Kidney epithelial cell (primary cell): ENCODE measurements around the gene COMMD9. TPM values are rescaled to one million over a fixed set of nuclear protein-coding genes. Genes with fewer than 3 reads are reported as not detected.
A peak's percentile ranks its signal among the peaks of the same experiment; 100 is the strongest.

Experiments
- DNase-seq: peaks from one replicate; pipeline ENCODE4 v3.0.0-alpha.2; 2010; ENCODE audit warnings: low read depth
- H3K27me3 ChIP-seq: 2 replicates; pipeline ENCODE4 v1.6.0; 2011; ENCODE audit warnings: low read length; ENCODE audit not compliant: control insufficient read depth, insufficient read depth
- H3K36me3 ChIP-seq: 2 replicates; pipeline ENCODE4 v1.5.1; 2011; ENCODE audit warnings: low read length; ENCODE audit not compliant: control insufficient read depth, insufficient read depth
- H3K4me3 ChIP-seq: 2 replicates; pipeline ENCODE4 v1.5.1; 2011; ENCODE audit warnings: low read depth, mild to moderate bottlenecking, control low read depth, low read length
- CTCF ChIP-seq: IDR thresholded peaks from 2 replicates; pipeline ENCODE4 v1.5.1; 2011; ENCODE audit warnings: mild to moderate bottlenecking, moderate library complexity, low read length, control low read depth, inconsistent platforms; ENCODE audit not compliant: insufficient read depth, poor library complexity, severe bottlenecking
- total RNA-seq: library from RNA; depleted of rRNA; stranded (reverse); fragments of >200 nt; gene quantifications from 2 replicates; pipeline ENCODE4 v1.2.3, GENCODE V29; 2015

COMMD9 gene
- total RNA-seq, 1 donor from 2014 or later, result 69.6 TPM

- no peak overlapping the region for H3K4me3 ChIP-seq
- DNase-seq, result no peak
- no peaks in the 10 kb centered on the region for H3K27me3 ChIP-seq
- TF ChIP-seq CTCF, result no peak
- no peaks in the 10 kb centered on the region for H3K36me3 ChIP-seq
Measured at GRCh38 chr11:36313750-36314433, 24.7 kb upstream of the COMMD9 start.

DNA sequence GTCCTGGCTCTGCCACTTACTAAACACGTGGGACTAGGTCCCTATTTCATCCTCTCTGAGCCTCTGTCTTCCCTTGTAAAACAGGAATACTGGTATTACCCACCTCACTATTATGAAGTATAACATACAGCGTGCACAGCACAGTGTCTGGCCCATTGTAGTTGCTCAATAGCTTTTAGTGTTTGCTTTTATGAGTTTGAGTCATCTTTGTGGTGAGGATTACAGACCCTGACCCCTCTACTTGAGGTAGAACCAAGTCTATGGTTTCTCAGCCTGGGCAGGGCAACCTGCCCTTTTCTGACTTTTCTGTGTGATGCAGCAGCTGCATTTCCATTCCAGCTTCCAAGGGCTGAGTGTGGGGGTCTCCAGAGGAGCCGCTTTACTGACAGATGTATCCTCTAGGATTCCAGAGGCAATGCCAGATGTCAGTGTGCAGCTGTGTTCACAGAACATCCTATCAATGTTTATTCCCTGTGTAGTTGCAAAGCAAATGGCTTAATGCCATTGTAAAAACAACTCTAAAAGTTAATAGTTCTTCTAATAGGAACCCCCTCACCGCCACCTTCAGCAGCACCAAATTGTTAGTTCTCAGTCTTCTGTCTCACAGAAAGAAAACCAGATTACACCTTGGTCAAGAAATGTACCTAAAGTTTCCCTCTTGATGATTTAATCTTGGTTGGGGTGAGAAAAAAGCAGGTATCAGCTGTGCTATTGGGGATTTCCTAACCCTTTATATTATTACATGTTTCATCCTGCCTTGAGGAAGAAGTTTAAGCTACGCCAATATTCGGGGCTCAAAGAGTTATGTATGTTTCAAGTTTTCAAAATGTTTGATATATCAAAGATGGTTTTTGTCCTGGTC is 23.6 kb upstream of the COMMD9 start:
- no peak overlapping the region for H3K4me3 ChIP-seq
- no peaks in the 10 kb centered on the region for H3K36me3 ChIP-seq
- no peaks in the 10 kb centered on the region for H3K27me3 ChIP-seq
- no peak for TF ChIP-seq CTCF
- DNase-seq, result peak; percentile 70

- TF ChIP-seq CTCF, result no peak
- no peak for DNase-seq
- H3K36me3 ChIP-seq, result no peaks in the 10 kb centered on the region
- H3K4me3 ChIP-seq, result no peak overlapping the region
- H3K27me3 ChIP-seq, result no peaks in the 10 kb centered on the region
Measured at GRCh38 chr11:36311926-36312595, 22.8 kb upstream of the COMMD9 start.

DNA sequence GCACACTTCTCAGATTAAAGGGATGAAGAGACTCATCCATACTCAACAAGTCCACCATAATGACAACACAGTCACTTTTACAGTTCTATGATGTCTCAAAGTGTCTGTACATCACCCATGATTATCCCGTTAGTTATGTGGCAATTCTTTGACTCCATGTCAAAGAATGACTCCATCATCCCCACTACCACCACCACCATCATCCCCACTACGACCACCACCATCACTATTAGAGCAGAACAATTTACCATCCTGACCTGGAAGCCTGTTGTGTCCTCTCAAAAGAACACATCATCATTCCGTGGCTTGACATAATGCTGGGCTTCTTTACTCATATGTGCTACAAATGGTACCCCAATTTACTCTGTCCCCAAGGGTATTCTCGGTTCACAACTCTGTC is 20.6 kb upstream of the COMMD9 start:
- H3K27me3 ChIP-seq, result no peaks in the 10 kb centered on the region
- DNase-seq, result no peak
- TF ChIP-seq CTCF, result no peak
- H3K4me3 ChIP-seq, result no peak overlapping the region
- H3K36me3 ChIP-seq, result no peaks in the 10 kb centered on the region

DNA sequence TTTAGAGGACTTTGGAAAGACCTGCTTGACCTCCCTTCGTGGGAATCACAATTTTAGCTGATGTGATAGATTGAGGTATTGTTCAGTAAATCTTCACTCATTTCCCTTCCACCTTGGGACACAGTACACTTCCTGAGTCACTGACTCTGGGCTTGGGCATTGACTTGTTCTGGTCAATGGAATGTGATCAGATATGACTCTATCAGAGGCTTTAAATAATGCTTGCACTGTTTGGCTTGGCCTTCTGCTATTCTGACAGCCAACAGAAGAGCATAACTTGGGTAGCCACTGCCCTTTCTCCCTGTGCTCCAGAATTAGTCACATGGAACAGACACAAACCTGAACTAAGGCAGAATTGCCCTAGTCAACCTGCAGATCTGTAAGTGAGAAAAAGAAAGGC is 19.4 kb upstream of the COMMD9 start:
- H3K36me3 ChIP-seq, result no peaks in the 10 kb centered on the region
- H3K4me3 ChIP-seq, result no peak overlapping the region
- no peak for DNase-seq
- TF ChIP-seq CTCF, result no peak
- no peaks in the 10 kb centered on the region for H3K27me3 ChIP-seq
